ENCODE measurements around the gene MTMR4.

GRCh38 chr17:58475985-58476384, 38.5 kb downstream of the MTMR4 start:
- TF ChIP-seq CTCF (IDR thresholded peaks at IDR 0.05; ENCODE audit: poor library complexity, severe bottlenecking) (no peak), POLR2AphosphoS5 (IDR thresholded peaks at IDR 0.05) (no peak), EP300 (conservative IDR thresholded peaks at IDR 0.05; ENCODE audit: poor library complexity, severe bottlenecking) (no peak), EZH2 (IDR thresholded peaks at IDR 0.05; ENCODE audit: borderline replicate concordance, insufficient read depth, low read length, poor library complexity, severe bottlenecking) (no peak), REST (IDR thresholded peaks at IDR 0.05; ENCODE audit: borderline replicate concordance) (no peak)

All from neural cell (in vitro differentiated cells).